Measurements from ENCODE around the gene MESP1.
A peak's percentile ranks its signal among the peaks of the same experiment; 100 is the strongest.

The MESP1 gene

DNA sequence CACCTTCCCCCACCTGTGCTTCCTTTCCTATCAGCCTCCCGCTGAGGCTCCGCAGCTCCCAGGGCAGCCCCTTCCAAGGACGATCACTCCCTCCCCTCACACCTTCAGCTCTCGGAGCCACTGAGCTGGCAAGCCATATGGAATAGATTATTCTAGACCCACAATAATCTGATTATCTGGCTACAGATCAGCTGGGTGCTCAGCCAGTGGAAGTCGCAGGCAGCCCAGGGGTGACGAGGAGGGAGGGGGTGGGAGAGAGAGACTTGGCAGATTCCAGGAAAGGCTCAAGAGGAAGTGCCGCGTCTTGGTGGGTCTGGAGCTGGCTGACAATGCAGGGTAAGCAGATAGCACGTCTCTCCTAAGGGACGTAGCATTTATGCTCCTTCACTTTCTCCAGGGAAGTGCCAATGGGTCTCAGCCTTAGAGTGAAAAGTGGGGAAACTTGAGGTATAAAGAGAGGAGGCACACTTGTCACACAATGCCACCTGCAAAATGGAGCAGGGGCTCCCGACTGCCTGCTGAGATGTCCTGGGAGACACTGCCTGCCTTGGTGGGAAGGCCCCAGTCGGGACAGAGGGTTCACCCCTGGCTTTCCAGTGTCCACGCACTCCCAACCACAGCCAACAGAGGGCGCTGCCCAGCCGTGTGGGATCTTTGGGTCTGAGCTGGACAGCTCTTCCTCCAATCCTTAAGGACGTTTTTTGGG, 9.4 kb upstream of the MESP1 start:
- no peak overlapping the region for H3K4me3 ChIP-seq (ENCODE audit: low read depth, low read length)

DNA sequence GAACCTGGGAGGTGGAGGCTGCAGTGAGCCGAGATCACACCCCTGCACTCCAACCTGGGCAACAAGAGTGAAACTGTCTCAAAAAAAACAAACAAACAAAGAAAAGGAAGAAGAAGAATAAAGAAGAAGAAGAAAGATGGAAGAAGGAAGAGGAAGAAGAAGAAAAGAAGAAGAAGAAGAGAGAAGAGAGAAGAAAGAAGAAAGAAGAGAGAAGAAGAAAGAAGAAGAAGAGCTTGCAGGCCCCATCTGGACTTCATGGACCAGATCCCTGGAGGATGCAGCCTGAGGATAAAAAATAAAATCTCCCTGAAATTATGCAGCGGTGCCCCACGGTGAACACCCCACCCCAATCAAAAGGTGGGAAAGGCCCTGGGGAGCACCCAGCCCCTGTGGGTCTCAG, 8.8 kb upstream of the MESP1 start:
- no peak overlapping the region for H3K4me3 ChIP-seq (ENCODE audit: low read depth, low read length)

DNA sequence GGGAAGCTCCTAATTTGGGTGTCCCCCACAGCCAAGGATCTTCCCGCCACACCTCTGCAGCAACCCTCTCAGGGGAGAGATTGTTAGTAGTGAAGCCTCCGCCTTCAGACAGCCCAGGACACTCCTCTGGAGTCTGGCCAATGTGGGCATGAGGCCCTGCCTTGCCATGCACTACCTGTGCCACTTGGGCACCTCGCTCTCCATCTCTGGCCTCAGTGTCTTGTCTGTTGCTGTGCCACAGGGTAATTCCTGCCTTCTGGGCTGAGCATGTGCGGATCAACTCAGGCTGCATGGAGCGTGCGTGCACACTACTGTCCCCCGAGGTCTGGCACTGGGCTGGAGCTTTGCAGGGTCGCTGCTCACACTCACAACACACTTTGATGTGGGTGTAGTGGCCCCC, 7.9 kb upstream of the MESP1 start:
- H3K4me3 ChIP-seq (ENCODE audit: low read depth, low read length) = no peak overlapping the region

DNA sequence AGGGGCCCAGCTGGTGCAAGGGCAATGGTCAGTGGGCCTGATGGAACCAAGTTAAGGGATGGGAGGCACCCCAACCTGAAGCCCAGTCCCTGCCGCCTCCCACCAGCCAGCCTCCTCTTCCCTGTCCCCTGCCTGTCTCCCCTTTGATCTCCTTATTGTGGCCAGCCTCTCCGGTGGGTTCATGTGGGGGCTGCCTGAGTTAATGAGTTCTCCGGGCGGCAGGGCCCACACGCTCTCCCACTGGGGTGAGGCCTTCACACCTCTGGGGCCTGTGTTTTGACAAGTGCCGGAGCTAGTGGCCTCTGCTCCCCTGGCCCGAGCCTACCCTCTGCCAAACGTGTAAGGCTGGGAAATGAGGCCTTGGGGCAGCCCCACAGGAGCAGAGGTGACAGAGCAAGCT, 7.2 kb upstream of the MESP1 start:
- no peak overlapping the region for H3K4me3 ChIP-seq (ENCODE audit: low read depth, low read length)

DNA sequence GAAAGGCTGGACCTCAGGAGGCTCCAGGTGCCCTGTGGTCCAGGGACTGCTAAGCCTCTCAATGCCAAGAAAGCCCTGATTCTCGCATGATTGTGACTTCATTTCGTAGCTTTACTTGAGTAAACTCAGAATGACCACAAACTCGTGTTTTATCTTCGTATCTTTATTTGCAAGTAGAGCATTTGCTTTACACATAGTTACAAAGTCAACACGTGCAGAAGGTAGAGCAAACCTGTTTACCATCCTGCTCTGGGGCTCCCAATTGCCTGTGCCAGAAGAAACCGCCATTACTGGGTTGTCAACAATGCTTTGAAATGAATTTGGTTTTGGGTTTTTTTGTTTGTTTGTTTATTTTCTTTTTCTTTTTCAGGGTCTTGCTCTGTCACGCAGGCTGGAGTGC, 5.8 kb upstream of the MESP1 start:
- H3K4me3 ChIP-seq (ENCODE audit: low read depth, low read length) = no peak overlapping the region

DNA sequence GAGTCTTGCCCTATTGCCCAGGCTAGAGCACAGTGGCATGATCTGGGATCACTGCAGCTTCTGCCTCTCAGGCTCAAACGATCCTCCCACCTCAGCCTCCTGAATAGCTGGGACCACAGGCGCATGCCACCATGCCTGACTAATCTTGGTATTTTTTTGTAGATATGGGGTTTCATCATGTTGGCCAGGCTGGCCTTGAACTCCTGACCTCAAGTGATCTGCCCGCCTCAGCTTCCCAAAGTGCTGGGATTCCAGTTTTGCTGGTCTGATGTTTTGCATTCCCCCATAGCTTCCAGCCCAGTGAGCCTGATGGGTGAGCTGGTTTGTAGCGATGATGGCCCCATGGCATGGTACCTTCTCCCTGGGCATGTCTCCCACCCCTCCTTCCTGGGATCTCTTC, 4.7 kb upstream of the MESP1 start:
- H3K4me3 ChIP-seq (ENCODE audit: low read depth, low read length) = no peak overlapping the region

DNA sequence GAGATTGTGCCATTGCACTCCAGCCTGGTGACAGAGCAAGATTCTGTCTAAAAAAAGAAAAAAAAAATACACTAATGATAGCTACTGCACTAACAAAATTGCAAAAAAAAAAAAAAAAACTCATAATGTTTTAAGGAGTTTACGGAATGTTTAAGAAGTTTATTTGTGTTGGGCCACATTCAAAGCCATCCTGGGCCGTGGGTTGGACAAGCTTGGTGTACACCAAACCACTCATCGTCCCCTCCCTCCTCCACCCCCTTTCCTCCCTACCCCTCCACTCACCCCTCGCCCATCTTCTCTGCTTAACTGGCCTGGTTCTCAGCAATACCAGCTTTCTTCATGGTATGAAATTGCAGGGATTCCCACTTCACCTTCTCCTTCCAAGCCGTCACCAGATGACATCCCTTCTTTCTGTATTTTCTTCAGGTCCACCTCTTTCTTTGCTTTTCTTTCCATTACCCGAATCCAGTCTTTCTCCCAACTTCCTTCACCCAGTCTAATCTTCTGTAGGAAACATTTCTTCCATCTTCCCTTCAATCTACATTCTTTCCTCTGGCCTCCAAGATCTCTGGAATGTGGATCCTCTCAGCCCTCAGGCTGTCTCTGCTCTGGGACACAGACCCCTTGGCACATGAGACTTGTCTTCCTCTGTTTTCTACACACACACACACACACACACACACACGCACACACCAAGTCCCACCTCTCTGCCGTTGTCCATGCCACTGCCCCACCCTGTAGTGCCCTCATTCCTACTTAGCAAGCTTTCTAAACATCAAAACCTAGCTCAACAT, 3.5 kb upstream of the MESP1 start:
- no peak overlapping the region for H3K4me3 ChIP-seq (ENCODE audit: low read depth, low read length)

DNA sequence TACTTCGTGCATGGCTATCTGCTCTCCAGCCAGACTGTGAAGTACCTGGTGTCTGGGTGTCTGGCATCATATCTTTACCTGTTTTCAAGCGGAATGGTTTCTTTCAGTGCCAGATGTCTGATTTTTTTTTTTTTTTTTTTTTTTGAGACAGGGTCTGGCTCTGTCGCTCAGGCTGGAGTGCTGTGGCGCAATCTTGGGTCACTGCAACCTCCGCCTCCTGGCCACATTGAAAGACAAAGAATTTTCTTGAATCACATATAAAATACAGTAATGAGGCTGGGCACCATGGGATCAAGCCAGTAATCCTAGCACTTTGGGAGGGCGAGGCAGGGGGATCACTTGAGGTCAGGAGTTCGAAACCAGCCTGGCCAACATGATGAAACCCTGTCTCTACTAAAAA, 2.8 kb upstream of the MESP1 start:
- no peak overlapping the region for H3K4me3 ChIP-seq (ENCODE audit: low read depth, low read length)

DNA sequence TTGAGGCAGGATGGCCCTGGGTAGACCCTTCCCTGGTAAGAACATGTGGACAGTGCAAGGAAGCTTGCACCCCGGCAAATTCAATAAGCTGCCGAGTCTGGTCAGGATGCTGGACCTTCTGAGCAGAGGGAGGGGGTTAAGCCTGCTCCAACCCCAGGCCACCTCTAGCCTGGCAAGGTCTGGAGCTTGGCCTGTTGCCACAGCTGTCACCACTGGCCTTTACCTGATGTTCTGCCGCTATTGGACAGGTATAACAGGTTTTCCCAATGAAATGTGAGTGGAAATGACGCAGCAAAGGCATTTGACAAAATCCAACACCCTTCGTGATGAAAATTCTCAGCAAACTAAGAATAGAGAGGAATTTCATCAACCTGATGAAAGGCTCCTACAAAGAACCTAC, 699 bp upstream of the MESP1 start:
- no peak overlapping the region for H3K4me3 ChIP-seq (ENCODE audit: low read depth, low read length)

DNA sequence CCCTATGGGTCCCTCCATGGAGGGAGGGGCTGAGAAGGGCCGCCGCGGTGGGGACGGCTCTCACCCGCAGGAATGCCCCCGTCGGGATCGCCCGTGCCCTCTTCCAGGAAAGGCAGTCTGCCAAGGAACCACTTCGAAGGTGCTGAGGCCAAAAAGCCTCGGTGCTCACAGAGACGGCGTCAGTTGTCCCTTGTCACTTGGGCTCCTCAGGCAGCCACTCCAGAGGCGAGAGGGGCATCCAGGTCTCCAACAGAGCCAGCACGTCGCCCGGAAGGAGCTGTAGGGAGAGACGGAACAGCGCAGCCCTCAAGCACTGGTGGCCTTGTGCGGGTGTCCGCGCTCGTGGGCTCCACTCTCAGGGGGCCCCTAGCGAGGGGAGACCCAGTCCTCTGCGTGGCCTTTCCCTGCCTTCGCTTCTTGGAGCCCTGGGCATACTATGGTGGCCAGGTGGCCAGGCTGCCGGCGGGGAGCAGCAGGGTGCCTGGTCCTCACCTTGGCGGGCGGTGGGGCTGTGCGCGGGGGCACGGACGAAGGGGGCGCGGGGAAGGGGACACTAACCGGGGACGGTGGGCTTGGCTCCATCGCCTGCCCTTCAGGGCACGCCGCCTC, 994 bp downstream of the MESP1 start:
- H3K4me3 ChIP-seq (ENCODE audit: low read depth, low read length) = peak overlapping the region; percentile 8

DNA sequence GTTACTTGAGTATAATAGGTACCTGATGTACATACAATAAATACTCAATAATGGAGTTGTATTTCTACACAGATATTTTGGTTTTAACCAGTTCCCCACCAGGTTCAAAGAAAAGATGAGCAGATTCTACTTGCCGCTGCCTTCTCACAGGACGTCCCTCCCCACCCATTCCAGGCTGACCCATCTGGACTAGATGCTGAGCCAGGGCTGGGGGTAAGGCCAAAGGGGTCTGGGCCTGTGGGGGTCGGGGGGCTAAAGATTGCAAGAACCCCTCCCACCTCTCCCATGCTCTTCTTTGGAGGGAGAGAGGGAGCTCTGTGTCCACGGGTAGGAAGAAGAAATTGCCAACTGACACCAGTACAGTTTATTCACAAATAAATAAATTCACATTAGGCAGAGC, 1.5 kb downstream of the MESP1 start:
- H3K4me3 ChIP-seq (ENCODE audit: low read depth, low read length) = no peak overlapping the region

DNA sequence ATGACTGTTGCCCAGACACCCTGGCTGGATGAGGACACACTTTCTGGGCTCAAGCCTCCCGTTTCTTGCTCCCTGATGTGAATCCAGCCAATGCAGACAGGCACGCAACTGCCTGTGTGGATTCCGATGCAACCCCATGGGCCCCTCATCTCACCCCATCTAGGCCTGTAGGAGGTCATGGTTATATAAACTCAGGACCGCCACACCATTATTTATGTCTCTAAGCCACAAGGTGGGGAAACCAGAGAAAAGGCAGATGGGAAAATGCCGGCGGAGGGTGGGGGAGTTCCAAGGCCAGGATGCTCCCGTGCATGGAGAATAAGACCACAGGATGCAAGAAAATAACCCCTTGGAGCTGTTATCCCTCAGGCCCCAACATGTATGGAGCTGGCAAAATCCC, 2.0 kb downstream of the MESP1 start:
- no peak overlapping the region for H3K4me3 ChIP-seq (ENCODE audit: low read depth, low read length)

DNA sequence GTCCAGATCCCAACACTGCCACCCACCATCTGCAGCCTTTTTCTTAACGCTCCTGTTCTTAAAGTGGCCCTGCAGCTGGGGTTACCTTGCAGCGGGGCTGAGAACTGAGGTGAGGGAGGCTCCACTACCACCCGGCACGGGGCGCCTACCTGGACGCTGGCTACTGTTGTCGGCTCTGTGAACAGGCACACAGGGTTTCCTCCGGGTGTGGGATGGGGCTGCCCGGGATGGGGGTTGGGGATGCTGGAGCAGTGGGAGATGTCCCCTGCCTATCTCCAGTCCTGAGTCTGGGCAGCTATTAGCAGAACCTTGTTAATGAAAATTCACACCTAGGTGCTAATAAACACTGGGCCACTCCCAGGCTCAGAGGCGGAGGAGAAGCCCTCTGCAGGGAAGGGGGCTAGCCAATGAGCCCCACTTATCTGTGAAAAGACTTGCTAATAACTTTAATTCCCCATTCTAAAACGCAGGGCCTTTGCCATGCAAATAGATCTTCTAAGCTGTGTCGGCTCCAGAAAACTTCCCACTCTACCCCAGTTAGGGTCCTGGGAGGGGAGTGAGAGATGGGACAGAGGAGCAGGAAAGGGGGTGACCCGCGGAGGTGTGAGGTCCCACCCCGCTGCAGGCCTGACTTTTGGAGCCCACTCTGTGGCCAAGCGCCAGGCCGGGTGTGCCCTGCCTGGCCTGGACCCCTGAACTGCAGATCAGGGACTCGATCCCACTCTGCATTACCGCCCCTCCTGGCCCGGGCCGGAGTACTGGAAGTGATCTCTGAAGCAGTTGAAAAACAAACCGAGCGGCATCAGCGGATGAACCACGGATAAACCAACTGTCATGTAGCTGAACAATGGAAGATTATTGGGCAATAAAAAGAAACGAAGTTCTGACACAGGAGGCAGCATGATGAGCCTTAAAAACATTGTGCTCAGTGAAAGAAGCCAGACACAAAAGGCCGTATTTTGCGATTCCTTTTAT, 3.1 kb downstream of the MESP1 start:
- H3K4me3 ChIP-seq (ENCODE audit: low read depth, low read length) = no peak overlapping the region

DNA sequence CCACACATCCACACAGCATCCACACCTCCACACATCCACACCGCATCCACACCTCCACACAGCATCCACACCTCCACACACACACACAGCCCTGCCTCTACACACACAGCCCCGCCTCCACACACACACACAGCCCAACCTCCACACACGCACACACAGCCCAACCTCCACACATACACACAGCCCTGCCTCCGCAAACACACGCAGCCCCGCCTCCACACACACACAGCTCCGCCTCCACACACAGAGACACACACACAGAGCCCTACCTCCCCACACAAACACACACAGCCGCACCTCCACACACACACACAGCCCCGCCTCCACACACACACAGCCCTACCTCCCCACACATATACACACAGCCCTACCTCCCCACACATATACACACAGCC, 4.7 kb downstream of the MESP1 start:
- H3K4me3 ChIP-seq (ENCODE audit: low read depth, low read length) = no peak overlapping the region

DNA sequence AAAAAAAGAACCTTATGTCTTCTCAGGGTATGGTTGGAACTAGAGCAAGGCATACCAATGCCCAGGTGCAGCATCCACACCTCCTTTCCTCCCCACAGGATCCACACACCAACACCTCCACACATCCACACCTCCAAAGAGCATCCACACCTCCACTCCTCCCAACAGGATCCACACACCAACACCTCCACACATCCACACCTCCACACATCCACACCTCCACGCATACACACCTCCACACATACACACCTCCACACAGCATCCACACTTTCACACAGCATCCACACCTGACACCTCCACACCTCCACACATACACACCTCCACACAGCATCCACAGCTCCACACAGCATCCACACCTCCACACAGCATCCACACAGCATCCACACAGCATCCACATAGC, 5.3 kb downstream of the MESP1 start:
- H3K4me3 ChIP-seq (ENCODE audit: low read depth, low read length) = no peak overlapping the region

DNA sequence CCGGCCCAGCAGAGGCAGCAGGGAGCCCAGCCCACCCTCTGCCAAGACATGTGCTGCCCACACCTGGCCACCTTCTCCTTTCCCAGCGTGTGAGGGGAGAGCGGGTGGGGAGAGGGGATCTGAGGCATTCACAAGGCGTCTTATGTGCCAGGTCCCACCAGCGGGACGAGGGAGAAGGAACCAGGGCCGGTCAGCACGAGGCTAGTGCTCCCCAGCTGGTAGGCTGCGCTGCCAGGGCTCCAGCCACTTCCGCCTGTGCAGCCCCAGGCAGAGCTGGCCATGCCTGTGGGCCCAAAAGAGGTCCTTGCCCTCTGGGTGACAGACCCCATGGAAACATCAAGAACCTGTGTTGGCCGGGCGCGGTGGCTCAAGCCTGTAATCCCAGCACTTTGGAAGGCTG, 5.9 kb downstream of the MESP1 start:
- no peak overlapping the region for H3K4me3 ChIP-seq (ENCODE audit: low read depth, low read length)

DNA sequence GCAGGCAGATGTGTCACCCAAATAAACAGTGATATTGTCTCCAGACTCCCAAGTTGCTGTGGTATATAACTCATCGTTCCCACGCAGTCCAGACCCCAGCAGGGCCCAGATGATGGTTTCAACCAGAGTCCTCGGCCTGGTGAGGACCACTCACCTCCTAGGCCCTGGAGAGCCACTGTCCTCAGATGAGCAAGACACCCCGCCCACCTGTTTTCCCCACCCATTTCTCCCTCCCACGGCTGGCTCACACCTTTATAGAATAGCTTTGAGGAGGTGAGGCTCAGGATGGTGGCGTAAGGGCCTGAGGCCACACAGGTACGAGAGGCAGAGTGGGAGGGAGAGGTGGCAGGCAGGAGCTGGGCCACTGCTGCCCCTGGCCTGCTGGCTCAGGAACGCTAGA, 7.5 kb downstream of the MESP1 start:
- no peak overlapping the region for H3K4me3 ChIP-seq (ENCODE audit: low read depth, low read length)

DNA sequence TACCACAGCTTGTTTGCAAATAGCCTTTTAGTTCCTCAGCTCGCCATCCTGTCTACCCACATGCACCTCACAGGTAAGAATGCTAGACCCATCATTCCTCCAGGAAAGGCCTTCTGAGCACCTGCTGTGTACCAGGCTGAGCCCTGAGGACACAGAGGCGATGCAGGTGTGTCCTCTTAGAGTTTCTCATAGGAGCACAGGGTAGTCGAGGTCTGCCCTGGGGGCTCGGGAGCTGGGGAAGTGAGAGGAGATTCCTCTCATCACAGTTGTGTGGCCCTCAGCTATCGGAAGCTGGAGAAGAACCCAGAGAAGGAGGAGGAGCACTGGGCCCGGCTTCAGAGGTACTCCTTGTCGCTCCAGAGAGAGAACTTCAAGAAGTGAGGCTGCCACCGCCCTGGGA, 8.0 kb downstream of the MESP1 start:
- no peak overlapping the region for H3K4me3 ChIP-seq (ENCODE audit: low read depth, low read length)

DNA sequence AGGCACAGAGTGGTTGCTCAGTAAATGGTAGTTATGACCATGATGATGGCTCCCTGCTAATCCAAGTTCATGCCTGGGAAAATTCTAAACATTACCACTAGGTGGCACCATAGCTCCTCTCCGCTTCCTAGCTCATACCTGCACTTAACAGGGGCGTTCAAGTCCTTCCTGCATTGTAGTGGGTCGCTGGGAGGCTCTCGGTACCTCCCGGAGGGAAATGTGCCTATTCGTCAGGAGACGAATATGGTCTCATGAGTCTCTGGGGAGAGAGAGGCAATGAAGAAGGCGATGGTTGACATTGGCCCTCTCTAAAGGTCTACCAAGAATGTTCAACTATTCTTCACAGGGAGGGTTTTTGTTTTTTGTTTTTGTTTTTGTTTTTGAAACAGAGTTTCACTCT, 10.9 kb downstream of the MESP1 start:
- no peak overlapping the region for H3K4me3 ChIP-seq (ENCODE audit: low read depth, low read length)

DNA sequence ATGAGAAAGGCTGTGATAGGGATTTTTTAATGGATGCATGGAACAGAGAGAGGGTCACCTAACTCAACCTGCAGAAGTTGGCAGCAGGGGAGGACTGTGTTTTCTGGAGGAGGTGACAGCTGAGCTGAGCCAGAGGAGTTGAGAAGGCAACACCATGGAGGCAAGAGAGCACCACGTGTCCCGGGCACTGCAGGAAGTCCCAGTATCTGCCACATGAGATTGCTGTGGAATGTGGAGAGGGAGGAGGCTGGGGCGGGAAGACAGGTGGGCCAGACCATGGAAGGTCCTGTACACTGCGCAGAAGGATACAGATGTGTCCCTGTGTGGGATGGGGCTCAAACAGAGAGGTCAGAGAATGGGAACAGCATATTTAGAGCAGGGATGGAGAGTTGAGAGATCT, 15.3 kb downstream of the MESP1 start:
- H3K4me3 ChIP-seq (ENCODE audit: low read depth, low read length) = no peak overlapping the region
